Lung microvascular endothelial cell (primary cell): Measurements from ENCODE around the gene ATF7IP2. TPM values are rescaled to one million over a fixed set of nuclear protein-coding genes. Genes with fewer than 3 reads are reported as not detected.

Experiments used
- total RNA-seq: library from RNA; depleted of rRNA; stranded (reverse); fragments of >200 nt; gene quantifications from 2 replicates; pipeline ENCODE4 v1.2.1, GENCODE V29; 2014

The ATF7IP2 gene
- total RNA-seq, 1 donor from 2014 or later, result 8.1 TPM

Other genes with a start within 250 kb of the ATF7IP2 start
- not detected in 2 replicates for gene GRIN2A, start 203.6 kb upstream of the ATF7IP2 start, total RNA-seq
- gene EMP2, start 194.5 kb downstream of the ATF7IP2 start, total RNA-seq, result 11.3 and 32.7 TPM in 2 replicates